COLO668 (cell line): ENCODE results near the gene G6PC1.
"Not testable (repeated sequence)": the region's sequence is repeated elsewhere in the genome, so short reads cannot be mapped to it uniquely, and the experiment has no call there.

Source experiments
- DNase-seq: peaks from one replicate; lab custom pipeline; 2025; ENCODE audit not compliant: unreplicated experiment; lab: John Stamatoyannopoulos, UW

The G6PC1 gene

DNA sequence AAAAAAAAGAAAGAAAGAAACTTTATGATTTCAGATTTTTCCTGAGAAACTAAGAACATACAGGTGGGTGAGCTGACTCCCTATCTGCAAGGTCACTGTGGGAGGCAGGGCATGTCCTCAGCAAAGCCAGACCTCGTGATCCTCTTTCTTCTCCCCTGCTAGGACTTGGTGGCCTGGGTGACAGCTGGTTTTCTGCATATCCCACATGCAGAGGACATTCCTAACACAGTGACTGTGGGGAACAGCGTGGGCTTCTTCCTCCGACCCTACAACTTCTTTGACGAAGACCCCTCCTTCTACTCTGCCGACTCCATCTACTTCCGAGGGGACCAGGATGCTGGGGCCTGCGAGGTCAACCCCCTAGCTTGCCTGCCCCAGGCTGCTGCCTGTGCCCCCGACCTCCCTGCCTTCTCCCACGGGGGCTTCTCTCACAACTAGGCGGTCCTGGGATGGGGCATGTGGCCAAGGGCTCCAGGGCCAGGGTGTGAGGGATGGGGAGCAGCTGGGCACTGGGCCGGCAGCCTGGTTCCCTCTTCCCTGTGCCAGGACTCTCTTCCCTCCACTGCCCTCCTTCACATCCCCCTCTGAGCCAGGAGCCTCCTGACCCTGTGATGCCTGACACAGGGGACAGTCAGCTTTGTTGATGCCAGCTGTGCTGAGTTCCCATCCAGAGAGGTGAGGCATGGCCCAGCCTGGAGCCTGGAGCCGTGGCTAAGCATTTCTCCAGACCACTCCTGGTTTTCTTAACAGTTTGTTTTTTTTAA, 26.5 kb upstream of the G6PC1 start:
- not testable (repeated sequence) for DNase-seq

DNA sequence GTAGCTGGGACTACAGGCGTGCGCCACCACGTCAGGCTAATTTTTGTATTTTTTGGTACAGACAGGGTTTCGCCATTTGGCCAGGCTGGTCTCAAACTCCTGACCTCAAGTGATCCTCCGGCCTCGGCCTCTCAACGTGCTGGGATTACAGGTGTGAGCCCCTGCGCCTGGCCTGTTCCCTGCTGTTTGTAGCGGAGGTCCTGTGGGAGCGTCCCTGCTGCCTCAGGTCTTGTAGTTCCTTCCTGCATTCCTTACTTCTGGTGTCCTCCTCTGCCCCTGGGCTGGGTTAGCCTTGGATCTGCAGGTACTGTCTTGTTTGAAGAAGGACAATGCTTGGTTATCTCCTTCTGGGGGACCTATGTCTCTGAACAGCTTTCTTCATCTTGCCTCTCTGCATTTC, 23.6 kb upstream of the G6PC1 start:
- no peak for DNase-seq

GRCh38 chr17:42878123-42878880, 22.3 kb upstream of the G6PC1 start:
- peak; percentile 0 for DNase-seq

GRCh38 chr17:42878924-42879595, 21.5 kb upstream of the G6PC1 start:
- DNase-seq = no peak

DNA sequence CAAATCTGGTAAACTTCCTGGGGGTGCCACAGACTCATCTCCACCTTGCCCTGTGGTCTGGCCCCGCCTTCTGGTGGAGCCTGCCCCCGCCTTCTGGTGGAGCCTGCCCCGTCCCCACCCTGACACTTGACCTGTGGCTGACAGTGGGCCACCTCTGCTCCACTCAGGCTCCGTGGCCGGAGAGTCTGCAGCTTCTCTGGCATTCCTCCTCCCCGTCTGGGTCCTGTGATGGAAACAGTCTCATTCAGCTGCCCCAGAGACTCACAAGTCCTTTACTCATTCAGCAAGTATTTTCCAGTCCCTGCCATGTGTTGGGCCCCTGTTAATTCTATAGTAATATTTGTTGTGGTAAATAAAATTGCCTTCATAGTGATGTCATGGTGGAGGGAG, 21.0 kb upstream of the G6PC1 start:
- DNase-seq = no peak

DNA sequence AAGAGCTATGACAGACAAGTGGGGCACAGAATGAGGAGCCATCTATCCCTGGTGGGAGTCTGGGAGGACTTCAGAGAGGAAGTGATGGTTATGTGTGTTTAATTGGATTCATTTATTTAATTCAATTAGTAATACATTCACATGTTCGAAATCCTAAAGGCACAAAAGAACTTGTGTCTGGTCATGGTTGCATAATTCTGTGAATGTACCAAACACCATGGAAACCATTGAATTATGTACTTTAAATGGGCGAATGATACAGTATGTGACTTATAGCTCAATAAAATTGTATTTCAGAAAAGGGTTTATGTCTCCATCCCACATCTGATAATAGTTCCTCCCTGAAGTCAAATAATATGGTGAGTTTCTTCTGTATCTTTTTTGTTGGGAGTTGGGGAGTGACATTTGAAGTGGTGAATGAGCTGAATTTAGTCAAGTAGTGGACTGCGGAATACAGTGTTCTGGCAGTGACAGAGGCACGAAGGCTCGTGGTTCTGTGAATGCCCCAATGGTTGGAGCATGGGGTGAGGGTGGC, 19.8 kb upstream of the G6PC1 start:
- no peak for DNase-seq

GRCh38 chr17:42881706-42882105, 18.9 kb upstream of the G6PC1 start:
- DNase-seq = not testable (repeated sequence)

DNA sequence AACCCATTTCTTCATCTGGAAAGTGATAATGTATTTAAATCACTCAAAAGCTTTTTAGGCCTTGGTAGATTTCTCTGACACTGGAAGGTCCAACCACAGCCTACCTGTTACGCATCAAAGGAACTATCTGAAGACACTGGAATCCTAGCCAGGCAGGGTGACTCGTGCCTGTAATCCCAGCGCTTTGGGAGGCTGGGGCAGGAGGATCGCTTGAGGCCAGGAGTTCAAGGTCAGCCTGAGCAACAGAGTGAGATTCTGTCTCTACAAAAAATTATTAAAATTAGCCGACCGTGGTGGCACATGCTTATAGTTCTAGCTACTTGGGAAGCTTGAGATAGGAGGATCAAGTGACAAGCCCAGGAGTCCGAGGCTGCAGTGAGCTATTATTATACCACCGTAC, 18.4 kb upstream of the G6PC1 start:
- no peak for DNase-seq

DNA sequence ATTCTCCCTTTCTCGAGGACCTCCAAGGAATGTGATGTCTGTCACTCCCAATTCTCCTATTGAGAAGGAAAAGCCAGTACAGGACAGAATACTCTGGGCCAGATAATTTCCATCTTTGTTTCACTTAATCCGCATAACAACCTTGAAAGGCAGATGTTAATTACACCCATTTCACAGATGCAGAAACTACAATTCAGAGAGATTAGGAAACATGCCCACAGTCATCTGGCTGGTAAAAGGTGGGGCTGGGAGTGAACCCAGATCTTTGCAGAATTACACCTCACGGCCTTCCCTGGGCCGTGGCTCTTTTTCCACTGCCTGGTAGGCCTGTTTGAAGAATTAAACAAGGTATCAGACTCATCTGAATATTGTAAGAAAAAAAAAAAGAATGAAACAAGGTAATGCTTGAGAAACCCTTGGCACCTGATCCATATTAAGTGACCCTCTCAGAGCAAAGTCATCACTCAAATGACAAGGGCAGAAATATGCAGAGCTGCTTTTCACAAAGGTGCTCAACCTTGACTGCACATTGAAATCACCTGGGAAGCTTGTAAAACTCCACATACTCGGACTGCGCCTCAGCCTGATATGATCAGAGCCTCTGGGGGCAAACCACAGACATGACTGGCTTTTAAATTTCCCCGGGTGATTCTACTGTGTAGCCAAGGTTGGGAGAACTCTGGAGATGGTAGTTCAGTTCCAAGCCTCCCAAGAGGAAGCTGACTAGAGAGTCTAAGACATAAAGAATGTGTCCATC, 16.6 kb upstream of the G6PC1 start:
- no peak for DNase-seq

DNA sequence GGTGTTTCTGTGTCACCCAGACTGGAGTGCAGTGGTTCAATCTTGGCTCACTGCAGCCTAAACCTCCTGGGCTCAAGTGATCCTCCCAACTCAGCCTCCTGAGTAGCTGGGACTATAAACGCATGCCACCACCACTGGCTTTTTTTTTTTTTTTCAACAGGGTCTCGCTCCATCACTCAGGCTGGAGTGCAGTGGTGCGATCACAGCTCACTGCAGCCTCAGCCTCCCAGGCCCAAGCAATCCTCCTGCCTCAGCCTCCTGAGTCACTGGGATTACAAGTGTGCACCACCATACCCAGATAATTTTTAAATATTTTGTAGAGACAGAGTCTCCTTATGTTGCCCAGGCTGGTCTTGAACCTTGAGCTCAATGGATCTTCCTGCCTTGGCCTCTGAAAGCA, 14.8 kb upstream of the G6PC1 start:
- not testable (repeated sequence) for DNase-seq

- DNase-seq = no peak
Observed at GRCh38 chr17:42886283-42887176, 14.1 kb upstream of the G6PC1 start.

GRCh38 chr17:42889809-42890208, 10.8 kb upstream of the G6PC1 start:
- no peak for DNase-seq

DNA sequence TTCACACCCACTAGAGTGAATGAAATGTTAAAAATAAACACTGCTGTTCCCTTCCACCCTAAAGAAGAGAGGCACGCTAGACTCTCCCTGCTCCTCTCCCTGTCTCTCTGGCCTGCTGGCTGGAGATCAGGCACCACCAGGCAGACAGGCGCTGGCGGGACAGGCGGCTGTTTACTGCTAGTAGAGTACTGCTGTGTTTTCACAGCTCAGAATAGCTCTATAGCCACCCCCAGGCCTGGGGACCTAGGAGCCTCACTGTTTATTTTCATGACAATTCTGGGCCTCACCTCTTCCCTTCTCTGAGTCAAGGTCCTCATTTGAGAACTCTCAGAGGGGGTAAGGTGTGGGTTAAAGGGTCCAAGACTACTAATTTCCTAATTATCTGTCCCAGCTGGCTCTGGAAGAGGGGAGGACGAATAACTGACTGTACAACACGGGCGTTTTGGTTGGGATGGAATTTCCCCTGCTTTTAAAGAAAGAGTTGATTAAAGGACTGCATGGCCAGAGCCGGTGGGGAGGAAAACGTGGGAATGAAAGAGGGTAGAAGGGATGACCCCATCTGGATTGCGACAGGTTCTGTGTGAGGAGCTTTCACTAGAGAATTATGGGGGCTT, 9.0 kb upstream of the G6PC1 start:
- no peak for DNase-seq

DNA sequence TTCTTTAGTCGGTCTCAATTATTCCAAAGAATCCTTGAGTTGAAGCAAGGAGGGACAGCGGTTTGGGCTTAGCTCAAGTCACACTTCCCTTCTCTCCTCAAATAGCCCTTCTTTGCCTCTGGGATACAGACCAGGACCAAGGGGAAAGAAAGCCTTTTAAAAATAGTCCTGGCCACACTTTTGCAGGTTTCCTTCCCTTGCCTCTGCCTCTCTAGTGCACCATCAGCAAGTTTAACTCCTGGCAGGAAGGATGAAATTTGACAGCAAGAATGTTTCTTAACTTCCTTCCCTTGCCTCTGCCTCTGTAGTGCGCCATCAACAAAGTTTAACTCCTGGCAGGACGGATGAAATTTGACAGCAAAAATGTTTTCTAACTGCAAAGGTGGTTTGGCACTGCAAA, 7.2 kb upstream of the G6PC1 start:
- DNase-seq = no peak

GRCh38 chr17:42894283-42895184, 6.1 kb upstream of the G6PC1 start:
- DNase-seq = no peak

GRCh38 chr17:42895185-42895555, 5.4 kb upstream of the G6PC1 start:
- no peak for DNase-seq

DNA sequence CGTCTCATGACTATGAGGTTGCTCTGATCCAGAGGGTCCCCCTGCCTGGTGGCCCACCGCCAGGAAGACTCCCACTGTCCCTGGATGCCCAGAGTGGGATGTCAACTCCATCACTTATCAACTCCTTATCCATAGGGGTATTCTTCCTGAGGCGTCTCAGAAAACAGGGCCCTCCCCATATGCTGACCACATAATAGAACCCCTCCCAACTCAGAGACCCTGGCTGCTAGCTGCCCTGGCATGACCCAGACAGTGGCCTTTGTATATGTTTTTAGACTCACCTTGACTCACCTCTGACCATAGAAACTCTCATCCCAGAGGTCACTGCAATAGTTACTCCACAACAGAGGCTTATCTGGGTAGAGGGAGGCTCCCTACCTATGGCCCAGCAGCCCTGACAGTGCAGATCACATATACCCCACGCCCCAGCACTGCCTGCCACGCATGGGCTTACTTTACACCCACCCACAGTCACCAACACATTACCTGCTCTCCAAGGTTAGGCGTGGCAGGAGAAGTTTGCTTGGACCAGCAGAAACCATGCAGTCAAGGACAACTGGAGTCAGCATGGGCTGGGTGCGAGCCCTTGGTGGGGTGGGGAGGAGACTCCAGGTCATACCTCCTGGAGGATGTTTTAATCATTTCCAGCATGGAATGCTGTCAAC, 2.3 kb upstream of the G6PC1 start:
- no peak for DNase-seq

GRCh38 chr17:42899981-42900380, 618 bp upstream of the G6PC1 start:
- DNase-seq = not testable (repeated sequence)
